ENCODE results near the gene DOC2A. TPM values are rescaled to one million over a fixed set of nuclear protein-coding genes. Genes with fewer than 3 reads are reported as not detected.

The DOC2A gene
- total RNA-seq, 1 donor from 2014 or later = not detected

- no peak for FAIRE-seq
- Histone ChIP-seq H3K36me3 (ENCODE audit: control insufficient read depth, insufficient read depth, low read length) (peaks cover 48% of the 10 kb centered on the region), H3K27me3 (ENCODE audit: control insufficient read depth, insufficient read depth, low read length) (no peaks in the 10 kb centered on the region), H3K4me3 (ENCODE audit: low read depth, low read length) (no peak overlapping the region)
- TF ChIP-seq CTCF (IDR thresholded peaks at IDR 0.05; ENCODE audit: insufficient read depth, low read length, severe bottlenecking) = no peak
- DNase-seq (ENCODE audit: low read depth) = no peak
These were observed 23.9 kb downstream of the DOC2A start for GRCh38 chr16:29986931-29987330.

DNA sequence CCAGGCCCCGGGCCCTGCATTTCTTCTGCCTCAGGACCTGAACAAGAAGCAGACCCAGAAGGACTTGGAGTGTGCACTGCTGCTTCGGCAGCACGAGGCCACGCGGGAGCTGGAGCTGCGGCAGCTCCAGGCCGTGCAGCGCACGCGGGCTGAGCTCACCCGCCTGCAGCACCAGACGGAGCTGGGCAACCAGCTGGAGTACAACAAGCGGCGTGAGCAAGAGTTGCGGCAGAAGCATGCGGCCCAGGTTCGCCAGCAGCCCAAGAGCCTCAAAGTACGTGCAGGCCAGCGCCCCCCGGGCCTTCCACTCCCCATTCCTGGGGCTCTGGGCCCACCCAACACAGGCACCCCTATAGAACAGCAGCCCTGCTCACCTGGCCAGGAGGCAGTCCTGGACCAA is 24.6 kb downstream of the DOC2A start:
- Histone ChIP-seq H3K27me3 (ENCODE audit: control insufficient read depth, insufficient read depth, low read length) (no peaks in the 10 kb centered on the region), H3K4me3 (ENCODE audit: low read depth, low read length) (no peak overlapping the region), H3K36me3 (ENCODE audit: control insufficient read depth, insufficient read depth, low read length) (peaks cover 47% of the 10 kb centered on the region)
- no peak for DNase-seq (ENCODE audit: low read depth)
- no peak for FAIRE-seq
- TF ChIP-seq CTCF (IDR thresholded peaks at IDR 0.05; ENCODE audit: insufficient read depth, low read length, severe bottlenecking) = no peak

DNA sequence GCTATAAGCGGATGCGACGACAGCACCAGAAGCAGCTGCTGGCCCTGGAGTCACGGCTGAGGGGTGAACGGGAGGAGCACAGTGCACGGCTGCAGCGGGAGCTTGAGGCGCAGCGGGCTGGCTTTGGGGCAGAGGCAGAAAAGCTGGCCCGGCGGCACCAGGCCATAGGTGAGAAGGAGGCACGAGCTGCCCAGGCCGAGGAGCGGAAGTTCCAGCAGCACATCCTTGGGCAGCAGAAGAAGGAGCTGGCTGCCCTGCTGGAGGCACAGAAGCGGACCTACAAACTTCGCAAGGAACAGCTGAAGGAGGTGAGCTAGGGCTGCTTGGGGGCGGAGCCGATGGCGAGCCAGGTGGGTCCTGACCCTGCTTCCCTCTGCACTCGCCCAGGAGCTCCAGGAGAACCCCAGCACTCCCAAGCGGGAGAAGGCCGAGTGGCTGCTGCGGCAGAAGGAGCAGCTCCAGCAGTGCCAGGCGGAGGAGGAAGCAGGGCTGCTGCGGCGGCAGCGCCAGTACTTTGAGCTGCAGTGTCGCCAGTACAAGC is 25.5 kb downstream of the DOC2A start:
- no peak for TF ChIP-seq CTCF (IDR thresholded peaks at IDR 0.05; ENCODE audit: insufficient read depth, low read length, severe bottlenecking)
- FAIRE-seq = no peak
- Histone ChIP-seq H3K36me3 (ENCODE audit: control insufficient read depth, insufficient read depth, low read length) (peaks cover 45% of the 10 kb centered on the region), H3K27me3 (ENCODE audit: control insufficient read depth, insufficient read depth, low read length) (no peaks in the 10 kb centered on the region), H3K4me3 (ENCODE audit: low read depth, low read length) (no peak overlapping the region)
- DNase-seq (ENCODE audit: low read depth) = no peak

DNA sequence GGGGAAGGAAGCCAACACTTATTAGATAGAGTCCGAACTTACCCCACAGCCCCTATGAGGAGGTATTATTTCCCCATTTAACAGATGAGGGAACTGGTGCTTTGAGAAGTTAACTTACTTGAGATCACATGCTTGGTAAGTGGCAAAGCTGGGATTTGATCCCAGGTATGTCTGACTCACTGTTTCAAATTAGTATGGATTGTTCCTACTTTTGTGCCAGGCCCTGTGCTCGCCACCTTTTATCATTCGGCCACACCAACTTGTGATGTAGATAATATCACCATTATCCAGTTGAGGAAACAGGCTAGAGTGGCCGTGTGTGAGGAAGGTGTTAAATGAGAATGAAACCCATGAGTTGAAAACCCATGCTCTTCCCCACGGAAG is 26.1 kb downstream of the DOC2A start:
- no peaks in the 10 kb centered on the region for H3K27me3 ChIP-seq (ENCODE audit: control insufficient read depth, insufficient read depth, low read length)
- no peak overlapping the region for H3K4me3 ChIP-seq (ENCODE audit: low read depth, low read length)
- no peak for FAIRE-seq
- H3K36me3 ChIP-seq (ENCODE audit: control insufficient read depth, insufficient read depth, low read length) = peaks cover 49% of the 10 kb centered on the region
- TF ChIP-seq CTCF (IDR thresholded peaks at IDR 0.05; ENCODE audit: insufficient read depth, low read length, severe bottlenecking) = no peak
- no peak for DNase-seq (ENCODE audit: low read depth)

- no peak for FAIRE-seq
- no peak for DNase-seq (ENCODE audit: low read depth)
- Histone ChIP-seq H3K27me3 (ENCODE audit: control insufficient read depth, insufficient read depth, low read length) (no peaks in the 10 kb centered on the region), H3K4me3 (ENCODE audit: low read depth, low read length) (no peak overlapping the region), H3K36me3 (ENCODE audit: control insufficient read depth, insufficient read depth, low read length) (peaks cover 47% of the 10 kb centered on the region)
- no peak for TF ChIP-seq CTCF (IDR thresholded peaks at IDR 0.05; ENCODE audit: insufficient read depth, low read length, severe bottlenecking)
These were observed 26.6 kb downstream of the DOC2A start for GRCh38 chr16:29984137-29984763.
